OCI-LY7 (cell line): ENCODE results near the gene ARHGEF1. TPM values are rescaled to one million over a fixed set of nuclear protein-coding genes. Genes with fewer than 3 reads are reported as not detected.

Source experiments
- BruUV-seq: library from RNA; stranded (reverse); fragments of 400-500 nt; replicated peaks from 2 replicates; lab custom pipeline; 2021; lab: Mats Ljungman, UMichigan
- CTCF ChIA-PET: fragments of 300-600 bp; sonication (Branson Sonifier 250); formaldehyde crosslinking; loops from one replicate; lab custom pipeline; 2022; ENCODE audit warnings: antibody characterized with exemption; ENCODE audit not compliant: unreplicated experiment; lab: Charles Lee
- POLR2A ChIA-PET: fragments of 300-600 bp; sonication (Branson Sonifier 250); formaldehyde crosslinking; loops from one replicate; lab custom pipeline; 2022; ENCODE audit warnings: antibody characterized with exemption; lab: Charles Lee
- DNase-seq: peaks from one replicate; pipeline ENCODE4 v3.0.0-alpha.2; 2015; ENCODE audit warnings: low spot score
- H2AFZ ChIP-seq: fragments of 200-600 bp; sonication (generic), shearing (Covaris generic); 2 replicates; pipeline ENCODE4 v1.6.1; 2014; ENCODE audit warnings: mild to moderate bottlenecking, antibody characterized with exemption, low read length, moderate library complexity
- H3K27ac ChIP-seq: fragments of 200-600 bp; sonication (generic); 2 replicates; pipeline ENCODE4 v1.5.1; 2014; ENCODE audit warnings: mixed run types, low read depth, mild to moderate bottlenecking, moderate library complexity, low read length, inconsistent platforms; ENCODE audit not compliant: poor library complexity, severe bottlenecking
- H3K36me3 ChIP-seq: fragments of 200-600 bp; sonication (generic); 2 replicates; pipeline ENCODE4 v1.6.1; 2014; ENCODE audit warnings: mild to moderate bottlenecking, antibody characterized with exemption, low read length, moderate library complexity, mixed read lengths; ENCODE audit not compliant: insufficient read depth
- H3K4me1 ChIP-seq: fragments of 200-600 bp; sonication (generic); 2 replicates; pipeline ENCODE4 v1.5.1; 2014; ENCODE audit warnings: mild to moderate bottlenecking, low read length; ENCODE audit not compliant: insufficient read depth, poor library complexity, severe bottlenecking
- H3K4me2 ChIP-seq: fragments of 200-600 bp; sonication (generic); 2 replicates; pipeline ENCODE4 v1.6.1; 2014; ENCODE audit warnings: mild to moderate bottlenecking, low read length
- H3K4me3 ChIP-seq: fragments of 200-600 bp; sonication (generic); 2 replicates; pipeline ENCODE4 v1.5.1; 2014; ENCODE audit warnings: mild to moderate bottlenecking, low read depth, low read length; ENCODE audit not compliant: poor library complexity, severe bottlenecking
- H3K79me2 ChIP-seq: fragments of 200-600 bp; sonication (generic); 2 replicates; pipeline ENCODE4 v1.6.1; 2016; ENCODE audit warnings: low read depth, mild to moderate bottlenecking, low read length, moderate library complexity, mixed read lengths; ENCODE audit not compliant: insufficient read depth
- H3K9me2 ChIP-seq: fragments of 200-600 bp; sonication (generic); 2 replicates; pipeline ENCODE4 v1.6.1; 2016; ENCODE audit warnings: mild to moderate bottlenecking, low read length, mixed read lengths; ENCODE audit not compliant: insufficient read depth
- H3K9me3 ChIP-seq: fragments of 200-600 bp; sonication (generic); 2 replicates; pipeline ENCODE4 v1.6.1; 2014; ENCODE audit warnings: mild to moderate bottlenecking, mixed run types, low read length, mixed read lengths
- H4K20me1 ChIP-seq: fragments of 200-600 bp; sonication (generic); 2 replicates; pipeline ENCODE4 v1.6.1; 2014; ENCODE audit warnings: mild to moderate bottlenecking, antibody characterized with exemption, low read length, moderate library complexity, mixed read lengths; ENCODE audit not compliant: insufficient read depth
- CTCF ChIP-seq: fragments of 200-600 bp; sonication (generic); conservative IDR thresholded peaks from 2 replicates; pipeline ENCODE4 v1.5.1; 2014; ENCODE audit warnings: mild to moderate bottlenecking, antibody characterized with exemption, low read length, moderate library complexity, mixed read lengths
- EZH2phosphoT487 ChIP-seq: fragments of 200-600 bp; sonication (generic); IDR thresholded peaks from 2 replicates; pipeline ENCODE4 v1.6.1; 2018; ENCODE audit warnings: low read depth, borderline replicate concordance, mild to moderate bottlenecking, mixed run types, antibody characterized with exemption, low read length, moderate library complexity, mixed read lengths
- intact Hi-C: fragments of 100-400 bp; cut with micrococcal nuclease; formaldehyde crosslinking; loops from one replicate; pipeline ENCODE4 v1.10.0; 2022; ENCODE audit not compliant: unreplicated experiment
- total RNA-seq, 2 experiments: library from RNA; depleted of rRNA in 1 of 2; stranded (reverse); fragments of >200 nt in 1 of 2; shearing (Covaris generic) in 1 of 2; gene quantifications; 2 replicates each; pipeline ENCODE4 v1.2.3, GENCODE V29; 2014 to 2022

ARHGEF1 gene
- total RNA-seq, 2 experiments from 2014 or later: 96.9 to 297 TPM

GRCh38 chr19:41883463-41883820 is 458 bp downstream of the ARHGEF1 start:
- DNase-seq: no peak
- TF ChIP-seq EZH2phosphoT487: no peak
- no peak for TF ChIP-seq CTCF
- peaks cover 61% of the 10 kb centered on the region for H3K36me3 ChIP-seq
- H3K9me3 ChIP-seq: no peaks in the 10 kb centered on the region
- H3K4me3 ChIP-seq: peak overlapping the region; percentile 97
- CTCF ChIA-PET: no interaction called here
- POLR2A ChIA-PET: interaction anchor here (0.7 kb wide), 1 partner anchor 8 kb away, joined by 3 read pairs; no protein-coding TSS in a partner anchor
- intact Hi-C loops: no loop called here
- no peaks in the 10 kb centered on the region for H3K9me2 ChIP-seq
- BruUV-seq: TSS peak; percentile 97
- H3K4me2 ChIP-seq: peak overlapping the region; percentile 84
- H3K27ac ChIP-seq: peak overlapping the region; percentile 100
- peaks cover 68% of the 10 kb centered on the region for H3K4me1 ChIP-seq
- H2AFZ ChIP-seq: no peak overlapping the region
- H4K20me1 ChIP-seq: no peaks in the 10 kb centered on the region
- peaks cover 54% of the 10 kb centered on the region for H3K79me2 ChIP-seq

- H3K27ac ChIP-seq: peak overlapping the region; percentile 100
- intact Hi-C loops: loop anchor here (2.0 kb wide), 1 partner anchor 25 kb away; no protein-coding TSS in a partner anchor
- DNase-seq: peak; percentile 98
- no peaks in the 10 kb centered on the region for H3K9me3 ChIP-seq
- no TSS peak for BruUV-seq
- peak overlapping the region; percentile 97 for H3K4me3 ChIP-seq
- peaks cover 74% of the 10 kb centered on the region for H3K4me1 ChIP-seq
- CTCF ChIA-PET: interaction anchor here (0.6 kb wide), 1 partner anchor 487 kb away, joined by 3 read pairs; no protein-coding TSS in a partner anchor
- POLR2A ChIA-PET: interaction anchor here (0.6 to 1.2 kb wide), 5 partner anchors 9 to 62 kb away, joined by 3 to 6 read pairs (median 3); no protein-coding TSS in a partner anchor
- no peaks in the 10 kb centered on the region for H4K20me1 ChIP-seq
- H2AFZ ChIP-seq: no peak overlapping the region
- TF ChIP-seq CTCF: no peak
- no peak for TF ChIP-seq EZH2phosphoT487
- H3K36me3 ChIP-seq: peaks cover 61% of the 10 kb centered on the region
- peaks cover 49% of the 10 kb centered on the region for H3K79me2 ChIP-seq
- H3K4me2 ChIP-seq: peak overlapping the region; percentile 99
- no peaks in the 10 kb centered on the region for H3K9me2 ChIP-seq
Measured at GRCh38 chr19:41883821-41884733, 1.1 kb downstream of the ARHGEF1 start.
